Smooth muscle cell (in vitro differentiated cells): ENCODE data around the gene KLF5. TPM values are rescaled to one million over a fixed set of nuclear protein-coding genes. Genes with fewer than 3 reads are reported as not detected.

Experiments
- DNase-seq: peaks from one replicate; lab custom pipeline; 2025; ENCODE audit not compliant: unreplicated experiment; lab: John Stamatoyannopoulos, UW
- H2AFZ ChIP-seq: fragments of 200-600 bp; sonication (generic); 2 replicates; pipeline ENCODE4 v1.6.0; 2016; ENCODE audit warnings: antibody characterized with exemption, low read depth, mild to moderate bottlenecking
- H3F3A ChIP-seq: fragments of 200-600 bp; sonication (generic); 2 replicates; pipeline ENCODE4 v1.6.0; 2017; ENCODE audit warnings: antibody characterized with exemption, low read depth
- H3K27ac ChIP-seq: fragments of 200-600 bp; sonication (generic); 2 replicates; pipeline ENCODE4 v1.5.1; 2016; ENCODE audit warnings: low read depth, mild to moderate bottlenecking
- H3K27me3 ChIP-seq: fragments of 200-600 bp; sonication (generic); 2 replicates; pipeline ENCODE4 v1.6.1; 2016; ENCODE audit warnings: low read depth, mild to moderate bottlenecking
- H3K36me3 ChIP-seq: fragments of 200-600 bp; sonication (generic); 2 replicates; pipeline ENCODE4 v1.5.1; 2016; ENCODE audit warnings: low read depth
- H3K4me1 ChIP-seq: fragments of 200-600 bp; sonication (generic); 2 replicates; pipeline ENCODE4 v1.5.1; 2016; ENCODE audit warnings: low read depth
- H3K4me2 ChIP-seq: fragments of 200-600 bp; sonication (generic); 2 replicates; pipeline ENCODE4 v1.6.0; 2016; ENCODE audit warnings: mild to moderate bottlenecking
- H3K4me3 ChIP-seq: fragments of 200-600 bp; sonication (generic); 2 replicates; pipeline ENCODE4 v1.5.1; 2016; ENCODE audit warnings: mild to moderate bottlenecking
- H3K79me2 ChIP-seq: fragments of 200-600 bp; sonication (generic); 2 replicates; pipeline ENCODE4 v1.6.0; 2016; ENCODE audit warnings: low read depth, mild to moderate bottlenecking
- H3K9ac ChIP-seq: fragments of 200-600 bp; sonication (generic); 2 replicates; pipeline ENCODE4 v1.6.0; 2016; ENCODE audit warnings: low read depth
- H3K9me3 ChIP-seq: fragments of 200-600 bp; sonication (generic); replicated peaks from 2 replicates; pipeline ENCODE4 v1.5.1; 2016; ENCODE audit warnings: low read depth
- H4K20me1 ChIP-seq: fragments of 200-600 bp; sonication (generic); 2 replicates; pipeline ENCODE4 v1.6.0; 2016; ENCODE audit warnings: low read depth
- WGBS: methylation state at CpG from one replicate; pipeline ENCODE4 v1.1.7; 2016; ENCODE audit warnings: low lambda C conversion rate; 5-methylcytosine and 5-hydroxymethylcytosine counted together
- polyA plus RNA-seq: library from polyadenylated mRNA; unstranded; fragments of >200 nt; fragmentation: Nextera tagmentation; extraction: Ambion mirVana; gene quantifications from 2 replicates; pipeline ENCODE4 v1.2.1, GENCODE V29; 2016
- total RNA-seq: library from RNA; depleted of rRNA; stranded (reverse); fragments of >200 nt; gene quantifications from 2 replicates; pipeline ENCODE4 v1.2.3, GENCODE V29; 2014
- TF ChIP-seq, protein P1 (sequence below): fragments of 200-600 bp; sonication (generic); IDR thresholded peaks from 2 replicates; pipeline ENCODE4 v1.5.1; 2017; ENCODE audit warnings: borderline replicate concordance, mild to moderate bottlenecking, antibody characterized with exemption; ENCODE audit not compliant: insufficient read depth, poor library complexity, severe bottlenecking

The KLF5 gene
- total and polyA plus RNA-seq, 2 experiments from 2014 or later, result 9.7 to 30.0 TPM

DNA sequence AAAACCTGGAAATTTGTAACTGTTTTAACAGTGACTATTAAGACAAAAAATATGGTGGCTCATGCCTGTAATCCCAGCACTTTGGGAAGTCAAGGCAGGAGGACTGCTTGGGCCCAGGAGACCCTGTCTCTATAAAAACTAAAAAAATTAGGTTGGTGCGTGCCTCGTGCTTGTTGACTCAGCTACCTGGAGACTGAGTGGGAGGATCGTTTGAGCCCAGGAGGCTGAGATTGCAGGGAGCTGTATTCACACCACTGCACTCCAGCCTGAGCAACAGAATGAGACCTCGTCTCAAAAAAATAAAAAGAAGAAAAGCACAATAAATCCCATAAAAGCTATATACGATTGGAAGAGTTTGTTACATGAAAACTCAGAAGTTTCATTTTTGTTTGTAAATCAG lies 23.7 kb downstream of the KLF5 start:
- Histone ChIP-seq H2AFZ (no peak overlapping the region), H3K4me1 (no peaks in the 10 kb centered on the region), H3K27me3 (no peaks in the 10 kb centered on the region), H3K9me3 (no peaks in the 10 kb centered on the region), H3K9ac (no peak overlapping the region), H3K4me3 (no peak overlapping the region), H3K4me2 (no peak overlapping the region), H3K36me3 (no peaks in the 10 kb centered on the region), H3K27ac (peak overlapping the region; percentile 79), H3K79me2 (no peaks in the 10 kb centered on the region), H4K20me1 (no peaks in the 10 kb centered on the region), H3F3A (no peaks in the 10 kb centered on the region)
- 61% methylated on average over 5 of the region's 5 CpGs for WGBS
- DNase-seq, result no peak
- TF ChIP-seq, protein P1, sequence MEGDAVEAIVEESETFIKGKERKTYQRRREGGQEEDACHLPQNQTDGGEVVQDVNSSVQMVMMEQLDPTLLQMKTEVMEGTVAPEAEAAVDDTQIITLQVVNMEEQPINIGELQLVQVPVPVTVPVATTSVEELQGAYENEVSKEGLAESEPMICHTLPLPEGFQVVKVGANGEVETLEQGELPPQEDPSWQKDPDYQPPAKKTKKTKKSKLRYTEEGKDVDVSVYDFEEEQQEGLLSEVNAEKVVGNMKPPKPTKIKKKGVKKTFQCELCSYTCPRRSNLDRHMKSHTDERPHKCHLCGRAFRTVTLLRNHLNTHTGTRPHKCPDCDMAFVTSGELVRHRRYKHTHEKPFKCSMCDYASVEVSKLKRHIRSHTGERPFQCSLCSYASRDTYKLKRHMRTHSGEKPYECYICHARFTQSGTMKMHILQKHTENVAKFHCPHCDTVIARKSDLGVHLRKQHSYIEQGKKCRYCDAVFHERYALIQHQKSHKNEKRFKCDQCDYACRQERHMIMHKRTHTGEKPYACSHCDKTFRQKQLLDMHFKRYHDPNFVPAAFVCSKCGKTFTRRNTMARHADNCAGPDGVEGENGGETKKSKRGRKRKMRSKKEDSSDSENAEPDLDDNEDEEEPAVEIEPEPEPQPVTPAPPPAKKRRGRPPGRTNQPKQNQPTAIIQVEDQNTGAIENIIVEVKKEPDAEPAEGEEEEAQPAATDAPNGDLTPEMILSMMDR, result no peak

DNA sequence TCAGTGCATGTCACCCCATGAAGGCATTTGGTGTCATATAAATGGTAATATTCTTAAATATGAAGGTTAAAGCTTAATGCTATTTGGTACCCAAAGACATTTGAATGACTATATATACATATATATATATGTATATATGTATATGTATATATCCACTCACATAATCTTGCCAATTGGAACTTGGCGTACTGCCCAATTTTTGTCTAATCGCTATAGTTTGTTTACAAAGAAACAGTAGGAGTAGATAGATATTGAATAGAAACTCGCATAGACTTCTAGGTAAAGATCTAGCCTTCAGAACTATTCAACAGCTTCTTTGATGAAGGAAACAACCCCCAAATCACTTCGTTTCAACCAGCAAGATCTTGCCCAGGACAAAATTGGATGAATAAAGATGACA lies 24.1 kb downstream of the KLF5 start:
- no peak overlapping the region for H3K9ac ChIP-seq
- TF ChIP-seq, protein P1, result no peak
- no peak overlapping the region for H2AFZ ChIP-seq
- no peaks in the 10 kb centered on the region for H3K4me1 ChIP-seq
- WGBS, result 99% methylated on average over 4 of the region's 4 CpGs
- no peaks in the 10 kb centered on the region for H3K79me2 ChIP-seq
- no peaks in the 10 kb centered on the region for H3K9me3 ChIP-seq
- no peak overlapping the region for H3K4me3 ChIP-seq
- no peaks in the 10 kb centered on the region for H4K20me1 ChIP-seq
- H3F3A ChIP-seq, result no peaks in the 10 kb centered on the region
- no peak overlapping the region for H3K27ac ChIP-seq
- no peaks in the 10 kb centered on the region for H3K27me3 ChIP-seq
- no peak for DNase-seq
- no peaks in the 10 kb centered on the region for H3K36me3 ChIP-seq
- H3K4me2 ChIP-seq, result no peak overlapping the region

DNA sequence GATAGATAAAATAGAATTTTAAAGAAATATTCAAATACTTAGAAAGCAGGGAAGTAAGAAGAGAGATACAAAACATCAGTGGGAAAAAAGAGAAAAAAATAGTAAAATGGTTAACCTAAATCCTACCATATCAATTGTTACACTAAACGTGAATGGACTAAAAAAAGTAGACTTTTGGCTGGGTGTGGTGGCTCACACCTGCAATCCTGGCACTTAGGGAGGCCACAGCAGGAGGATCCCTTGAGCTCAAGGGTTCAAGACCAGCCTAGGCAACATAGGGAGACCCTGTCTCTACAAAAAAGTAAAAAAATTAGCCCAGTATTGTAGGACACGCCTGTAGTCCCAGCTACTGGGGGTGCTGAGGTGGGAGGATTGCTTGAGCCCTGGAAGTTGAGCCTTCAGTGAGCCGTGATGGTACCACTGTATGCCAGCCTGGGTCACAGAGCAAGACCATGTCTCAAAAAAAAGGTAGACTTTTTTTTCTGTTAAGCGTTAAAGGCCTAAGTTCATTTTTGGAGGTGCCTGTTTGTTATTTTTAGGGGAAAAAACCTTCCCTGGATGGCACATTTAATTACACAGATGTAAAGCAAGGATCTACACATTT lies 29.6 kb downstream of the KLF5 start:
- no peak overlapping the region for H3K4me2 ChIP-seq
- no peaks in the 10 kb centered on the region for H3K9me3 ChIP-seq
- no peak overlapping the region for H3K4me3 ChIP-seq
- no peak overlapping the region for H3K27ac ChIP-seq
- H4K20me1 ChIP-seq, result no peaks in the 10 kb centered on the region
- no peak for DNase-seq
- no peaks in the 10 kb centered on the region for H3K27me3 ChIP-seq
- no peaks in the 10 kb centered on the region for H3F3A ChIP-seq
- H2AFZ ChIP-seq, result no peak overlapping the region
- H3K9ac ChIP-seq, result no peak overlapping the region
- no peaks in the 10 kb centered on the region for H3K79me2 ChIP-seq
- TF ChIP-seq, protein P1, result no peak
- no peaks in the 10 kb centered on the region for H3K36me3 ChIP-seq
- 70% methylated on average over 4 of the region's 4 CpGs for WGBS
- no peaks in the 10 kb centered on the region for H3K4me1 ChIP-seq

DNA sequence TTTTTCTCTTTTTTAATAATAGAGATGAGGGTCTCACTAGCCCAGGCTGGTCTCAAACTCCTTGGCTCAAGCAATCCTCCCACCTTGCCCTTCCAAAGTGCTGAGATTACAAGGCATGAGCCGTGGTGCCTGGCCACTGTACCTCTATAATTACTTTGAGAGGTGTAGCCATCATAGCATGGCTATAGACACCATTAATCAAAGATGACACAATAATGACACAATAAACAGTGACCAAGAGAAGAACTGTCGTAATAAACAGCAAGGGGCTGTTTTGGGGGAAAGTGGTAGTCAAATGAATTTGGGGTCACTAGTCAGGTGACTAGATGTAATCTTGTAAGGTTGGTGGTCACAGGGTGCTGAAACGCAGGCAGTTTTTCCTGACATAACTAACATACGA lies 30.4 kb downstream of the KLF5 start:
- TF ChIP-seq, protein P1, result no peak
- Histone ChIP-seq H3K27me3 (no peaks in the 10 kb centered on the region), H3K4me2 (no peak overlapping the region), H3K9me3 (no peaks in the 10 kb centered on the region), H3K27ac (peak overlapping the region; percentile 67), H3K4me3 (no peak overlapping the region), H4K20me1 (no peaks in the 10 kb centered on the region), H3K36me3 (no peaks in the 10 kb centered on the region), H3K79me2 (no peaks in the 10 kb centered on the region), H2AFZ (no peak overlapping the region), H3F3A (no peaks in the 10 kb centered on the region), H3K9ac (no peak overlapping the region), H3K4me1 (no peaks in the 10 kb centered on the region)
- no peak for DNase-seq
- WGBS, result 68% methylated on average over 4 of the region's 4 CpGs
